ENCODE data around the gene LAMC3. TPM values are rescaled to one million over a fixed set of nuclear protein-coding genes. Genes with fewer than 3 reads are reported as not detected.

Gene LAMC3
- polyA plus RNA-seq, 1 of the 3 experiments (the other 2 are of a cell fraction): 0.07 TPM

DNA sequence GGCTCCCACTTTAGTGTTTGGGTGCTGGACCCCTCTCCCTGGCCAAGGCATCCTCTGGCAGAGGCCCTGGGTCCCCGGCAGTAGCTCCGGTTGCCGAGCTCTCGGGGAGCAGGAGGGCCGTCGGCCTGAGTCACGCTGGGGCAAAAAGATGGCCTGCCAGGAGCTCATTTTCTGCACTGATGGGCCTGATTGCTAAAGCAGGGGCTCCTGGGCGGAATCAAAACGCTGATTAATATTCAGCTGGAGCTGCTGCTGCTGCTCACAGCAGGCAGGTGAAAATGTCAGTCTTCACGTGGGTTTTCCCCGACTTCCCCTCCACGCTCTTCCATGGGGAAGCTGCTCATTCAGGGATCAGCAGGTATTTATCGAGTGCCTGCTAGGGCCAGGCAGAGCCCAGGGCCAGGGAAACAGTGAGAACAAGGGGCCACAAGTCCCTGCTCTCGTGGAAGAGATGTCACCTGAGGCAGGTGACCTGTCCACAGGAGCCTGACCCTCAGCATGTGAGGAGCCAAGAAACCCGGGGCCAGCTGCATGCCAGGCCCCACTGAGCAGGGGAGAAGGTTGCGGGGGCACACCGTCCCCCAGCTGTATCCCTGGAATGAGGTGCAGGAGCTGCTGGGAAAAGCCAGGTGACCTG is 22.1 kb downstream of the LAMC3 start:
- Histone ChIP-seq H3K4me3 (ENCODE audit: low read depth in 2 of 2, low read length in 1 of 2) (no peak overlapping the region), H2AFZ (ENCODE audit: low read depth) (no peak overlapping the region), H3K4me1 (ENCODE audit: control insufficient read depth in 1 of 2, insufficient read depth in 2 of 2, low read depth in 1 of 2, low read length in 1 of 2) (peaks cover 0 to under 1% of the 10 kb centered on the region in 2 experiments; a peak in 1 of 4 replicates), H3K9me3 (no peaks in the 10 kb centered on the region), H3K27ac (ENCODE audit: low read depth in 2 of 2, low read length in 1 of 2) (no peak overlapping the region), H3K36me3 (replicated peaks in 1 of 2; ENCODE audit: control insufficient read depth in 1 of 2, insufficient read depth in 2 of 2, low read length in 1 of 2) (no peaks in the 10 kb centered on the region), H3K9ac (no peak overlapping the region), H3F3A (replicated peaks; ENCODE audit: insufficient read depth) (no peaks in the 10 kb centered on the region), H3K27me3 (ENCODE audit: insufficient read depth) (0 out of 2 replicates have a peak, but pooled peaks cover 5% of the 10 kb centered on the region), H3K79me2 (ENCODE audit: insufficient read depth) (no peaks in the 10 kb centered on the region), H3K4me2 (no peak overlapping the region), H3K9me2 (no peaks in the 10 kb centered on the region), H4K20me1 (ENCODE audit: insufficient read depth) (no peaks in the 10 kb centered on the region)
- DNase-seq: no peak
- POLR2A ChIA-PET: interaction anchor here (0.6 to 1.2 kb wide), 2 partner anchors 16 to 337 kb away, joined by 3 to 4 read pairs; no protein-coding TSS in a partner anchor
- 74% methylated on average over 14 of the region's 17 CpGs for WGBS (ENCODE audit: low lambda C conversion rate)
- TF ChIP-seq, protein P1, sequence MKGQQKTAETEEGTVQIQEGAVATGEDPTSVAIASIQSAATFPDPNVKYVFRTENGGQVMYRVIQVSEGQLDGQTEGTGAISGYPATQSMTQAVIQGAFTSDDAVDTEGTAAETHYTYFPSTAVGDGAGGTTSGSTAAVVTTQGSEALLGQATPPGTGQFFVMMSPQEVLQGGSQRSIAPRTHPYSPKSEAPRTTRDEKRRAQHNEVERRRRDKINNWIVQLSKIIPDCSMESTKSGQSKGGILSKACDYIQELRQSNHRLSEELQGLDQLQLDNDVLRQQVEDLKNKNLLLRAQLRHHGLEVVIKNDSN (IDR thresholded peaks at IDR 0.05; ENCODE audit: borderline replicate concordance, low read depth): no peak
- TF ChIP-seq TEAD4 (IDR thresholded peaks at IDR 0.05; ENCODE audit: borderline replicate concordance, insufficient read depth) (no peak), POLR2AphosphoS5 (IDR thresholded peaks at IDR 0.05; ENCODE audit: low read depth, low read length) (no peak), FOXJ3 (CRISPR knock-in tag; IDR thresholded peaks at IDR 0.05) (no peak), SMC3 (IDR thresholded peaks at IDR 0.05; ENCODE audit: low read depth, low read length) (no peak), NRF1 (IDR thresholded peaks at IDR 0.05; ENCODE audit: low read depth, low read length) (no peak), JUND (IDR thresholded peaks at IDR 0.05) (no peak), FOSL2 (IDR thresholded peaks at IDR 0.05; ENCODE audit: borderline replicate concordance, low read depth) (no peak), EZH2phosphoT487 (IDR thresholded peaks at IDR 0.05; ENCODE audit: borderline replicate concordance, low read depth) (no peak), RFX5 (IDR thresholded peaks at IDR 0.05; ENCODE audit: low read length) (no peak)
- TF ChIP-seq, protein P2, sequence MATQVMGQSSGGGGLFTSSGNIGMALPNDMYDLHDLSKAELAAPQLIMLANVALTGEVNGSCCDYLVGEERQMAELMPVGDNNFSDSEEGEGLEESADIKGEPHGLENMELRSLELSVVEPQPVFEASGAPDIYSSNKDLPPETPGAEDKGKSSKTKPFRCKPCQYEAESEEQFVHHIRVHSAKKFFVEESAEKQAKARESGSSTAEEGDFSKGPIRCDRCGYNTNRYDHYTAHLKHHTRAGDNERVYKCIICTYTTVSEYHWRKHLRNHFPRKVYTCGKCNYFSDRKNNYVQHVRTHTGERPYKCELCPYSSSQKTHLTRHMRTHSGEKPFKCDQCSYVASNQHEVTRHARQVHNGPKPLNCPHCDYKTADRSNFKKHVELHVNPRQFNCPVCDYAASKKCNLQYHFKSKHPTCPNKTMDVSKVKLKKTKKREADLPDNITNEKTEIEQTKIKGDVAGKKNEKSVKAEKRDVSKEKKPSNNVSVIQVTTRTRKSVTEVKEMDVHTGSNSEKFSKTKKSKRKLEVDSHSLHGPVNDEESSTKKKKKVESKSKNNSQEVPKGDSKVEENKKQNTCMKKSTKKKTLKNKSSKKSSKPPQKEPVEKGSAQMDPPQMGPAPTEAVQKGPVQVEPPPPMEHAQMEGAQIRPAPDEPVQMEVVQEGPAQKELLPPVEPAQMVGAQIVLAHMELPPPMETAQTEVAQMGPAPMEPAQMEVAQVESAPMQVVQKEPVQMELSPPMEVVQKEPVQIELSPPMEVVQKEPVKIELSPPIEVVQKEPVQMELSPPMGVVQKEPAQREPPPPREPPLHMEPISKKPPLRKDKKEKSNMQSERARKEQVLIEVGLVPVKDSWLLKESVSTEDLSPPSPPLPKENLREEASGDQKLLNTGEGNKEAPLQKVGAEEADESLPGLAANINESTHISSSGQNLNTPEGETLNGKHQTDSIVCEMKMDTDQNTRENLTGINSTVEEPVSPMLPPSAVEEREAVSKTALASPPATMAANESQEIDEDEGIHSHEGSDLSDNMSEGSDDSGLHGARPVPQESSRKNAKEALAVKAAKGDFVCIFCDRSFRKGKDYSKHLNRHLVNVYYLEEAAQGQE (IDR thresholded peaks at IDR 0.05; ENCODE audit: low read depth, low read length): no peak
- TF ChIP-seq, protein P3, sequence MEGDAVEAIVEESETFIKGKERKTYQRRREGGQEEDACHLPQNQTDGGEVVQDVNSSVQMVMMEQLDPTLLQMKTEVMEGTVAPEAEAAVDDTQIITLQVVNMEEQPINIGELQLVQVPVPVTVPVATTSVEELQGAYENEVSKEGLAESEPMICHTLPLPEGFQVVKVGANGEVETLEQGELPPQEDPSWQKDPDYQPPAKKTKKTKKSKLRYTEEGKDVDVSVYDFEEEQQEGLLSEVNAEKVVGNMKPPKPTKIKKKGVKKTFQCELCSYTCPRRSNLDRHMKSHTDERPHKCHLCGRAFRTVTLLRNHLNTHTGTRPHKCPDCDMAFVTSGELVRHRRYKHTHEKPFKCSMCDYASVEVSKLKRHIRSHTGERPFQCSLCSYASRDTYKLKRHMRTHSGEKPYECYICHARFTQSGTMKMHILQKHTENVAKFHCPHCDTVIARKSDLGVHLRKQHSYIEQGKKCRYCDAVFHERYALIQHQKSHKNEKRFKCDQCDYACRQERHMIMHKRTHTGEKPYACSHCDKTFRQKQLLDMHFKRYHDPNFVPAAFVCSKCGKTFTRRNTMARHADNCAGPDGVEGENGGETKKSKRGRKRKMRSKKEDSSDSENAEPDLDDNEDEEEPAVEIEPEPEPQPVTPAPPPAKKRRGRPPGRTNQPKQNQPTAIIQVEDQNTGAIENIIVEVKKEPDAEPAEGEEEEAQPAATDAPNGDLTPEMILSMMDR (IDR thresholded peaks at IDR 0.05): no peak
- TF ChIP-seq, protein P4, sequence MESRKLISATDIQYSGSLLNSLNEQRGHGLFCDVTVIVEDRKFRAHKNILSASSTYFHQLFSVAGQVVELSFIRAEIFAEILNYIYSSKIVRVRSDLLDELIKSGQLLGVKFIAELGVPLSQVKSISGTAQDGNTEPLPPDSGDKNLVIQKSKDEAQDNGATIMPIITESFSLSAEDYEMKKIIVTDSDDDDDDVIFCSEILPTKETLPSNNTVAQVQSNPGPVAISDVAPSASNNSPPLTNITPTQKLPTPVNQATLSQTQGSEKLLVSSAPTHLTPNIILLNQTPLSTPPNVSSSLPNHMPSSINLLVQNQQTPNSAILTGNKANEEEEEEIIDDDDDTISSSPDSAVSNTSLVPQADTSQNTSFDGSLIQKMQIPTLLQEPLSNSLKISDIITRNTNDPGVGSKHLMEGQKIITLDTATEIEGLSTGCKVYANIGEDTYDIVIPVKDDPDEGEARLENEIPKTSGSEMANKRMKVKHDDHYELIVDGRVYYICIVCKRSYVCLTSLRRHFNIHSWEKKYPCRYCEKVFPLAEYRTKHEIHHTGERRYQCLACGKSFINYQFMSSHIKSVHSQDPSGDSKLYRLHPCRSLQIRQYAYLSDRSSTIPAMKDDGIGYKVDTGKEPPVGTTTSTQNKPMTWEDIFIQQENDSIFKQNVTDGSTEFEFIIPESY (IDR thresholded peaks at IDR 0.05; ENCODE audit: borderline replicate concordance, low read depth): no peak
- CTCF ChIA-PET: interaction anchor here (0.8 to 2.4 kb wide), 8 partner anchors 9 to 324 kb away, joined by 3 to 15 read pairs (median 4); no protein-coding TSS in a partner anchor

All from SK-N-SH (cell line).